ENCODE results near the gene NEK11. TPM values are rescaled to one million over a fixed set of nuclear protein-coding genes. Genes with fewer than 3 reads are reported as not detected.

NEK11 gene
- polyA plus RNA-seq, 3 donors: 0.31 to 0.56 (median 0.43) TPM

DNA sequence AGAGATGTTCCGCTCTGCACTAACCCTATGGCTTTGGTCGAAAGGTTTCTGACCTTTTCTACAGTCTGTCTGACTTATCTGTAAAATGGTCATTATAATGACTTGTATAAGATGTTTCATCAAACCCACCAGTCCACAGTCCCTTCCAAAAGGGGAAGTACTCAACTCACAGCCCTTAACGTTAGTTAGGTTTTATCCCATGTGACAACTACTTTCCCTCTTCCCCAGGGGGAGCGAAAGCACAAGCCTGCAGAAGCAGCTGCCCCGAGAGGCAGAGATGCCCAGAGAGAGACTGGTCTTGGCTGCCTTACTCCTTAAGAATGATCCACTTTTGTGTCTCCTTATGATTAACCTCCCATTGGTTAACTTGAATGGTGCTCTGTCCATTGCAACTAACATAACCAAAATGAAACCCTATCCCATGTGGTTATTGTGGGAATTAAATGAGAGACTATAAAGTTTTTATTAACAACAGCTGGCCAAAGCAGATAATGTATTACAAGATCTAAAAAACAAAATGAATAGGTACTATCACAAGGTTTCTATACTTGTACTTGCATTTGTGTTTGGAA lies 6.5 kb upstream of the NEK11 start:
- no peaks in the 10 kb centered on the region for H3K9me3 Mint-ChIP-seq
- TF ChIP-seq, protein P1, sequence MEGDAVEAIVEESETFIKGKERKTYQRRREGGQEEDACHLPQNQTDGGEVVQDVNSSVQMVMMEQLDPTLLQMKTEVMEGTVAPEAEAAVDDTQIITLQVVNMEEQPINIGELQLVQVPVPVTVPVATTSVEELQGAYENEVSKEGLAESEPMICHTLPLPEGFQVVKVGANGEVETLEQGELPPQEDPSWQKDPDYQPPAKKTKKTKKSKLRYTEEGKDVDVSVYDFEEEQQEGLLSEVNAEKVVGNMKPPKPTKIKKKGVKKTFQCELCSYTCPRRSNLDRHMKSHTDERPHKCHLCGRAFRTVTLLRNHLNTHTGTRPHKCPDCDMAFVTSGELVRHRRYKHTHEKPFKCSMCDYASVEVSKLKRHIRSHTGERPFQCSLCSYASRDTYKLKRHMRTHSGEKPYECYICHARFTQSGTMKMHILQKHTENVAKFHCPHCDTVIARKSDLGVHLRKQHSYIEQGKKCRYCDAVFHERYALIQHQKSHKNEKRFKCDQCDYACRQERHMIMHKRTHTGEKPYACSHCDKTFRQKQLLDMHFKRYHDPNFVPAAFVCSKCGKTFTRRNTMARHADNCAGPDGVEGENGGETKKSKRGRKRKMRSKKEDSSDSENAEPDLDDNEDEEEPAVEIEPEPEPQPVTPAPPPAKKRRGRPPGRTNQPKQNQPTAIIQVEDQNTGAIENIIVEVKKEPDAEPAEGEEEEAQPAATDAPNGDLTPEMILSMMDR (IDR thresholded peaks at IDR 0.05): no peak
- DNase-seq: peak; percentile 45 to 57 (median 54)
- no peaks in the 10 kb centered on the region for H3K27me3 Mint-ChIP-seq (ENCODE audit: low read depth in 3 of 3)
- peak overlapping the region in 4 of 7 donors; percentile 18 to 63 (median 62) for H3K27ac Mint-ChIP-seq
- intact Hi-C loops (cut with micrococcal nuclease): no loop called here
- Histone ChIP-seq H2AFZ (ENCODE audit: insufficient read depth, low read depth, low read length, poor library complexity, severe bottlenecking) (no peak overlapping the region), H3K4me2 (replicated peaks; ENCODE audit: extremely low read depth, low read length, poor library complexity, severe bottlenecking) (peak overlapping the region; percentile 54), H3K9ac (ENCODE audit: insufficient read depth, low read length, poor library complexity, severe bottlenecking) (no peak overlapping the region), H3K4me1 (ENCODE audit: control insufficient read depth in 1 of 2, insufficient read depth in 2 of 2, low read length in 2 of 2) (peaks cover 9 to 31% of the 10 kb centered on the region in 2 donors), H3K9me3 (replicated peaks in 1 of 2; ENCODE audit: control insufficient read depth in 1 of 2, insufficient read depth in 1 of 2, low read length in 2 of 2) (no peaks in the 10 kb centered on the region), H3K36me3 (replicated peaks in 1 of 2; ENCODE audit: control insufficient read depth in 1 of 2, insufficient read depth in 2 of 2, low read length in 2 of 2) (peaks cover 43 to 65% of the 10 kb centered on the region in 2 donors), H3K27ac (ENCODE audit: low read depth in 1 of 2, low read length in 2 of 2) (peak overlapping the region in 1 of 2 donors; percentile 20), H4K20me1 (ENCODE audit: insufficient read depth, low read length) (no peaks in the 10 kb centered on the region), H3K4me3 (replicated peaks in 1 of 3; ENCODE audit: low read depth in 2 of 3, low read length in 3 of 3) (peak overlapping the region in 1 of 3 experiments; percentile 46), H3K27me3 (ENCODE audit: control insufficient read depth in 2 of 2, insufficient read depth in 2 of 2, low read length in 2 of 2) (no peaks in the 10 kb centered on the region), H3K79me2 (ENCODE audit: insufficient read depth, low read length) (peaks cover 17% of the 10 kb centered on the region)
- peaks cover 37% of the 10 kb centered on the region for H3K4me1 Mint-ChIP-seq
- no CpG with 5 or more reads among the region's 5 CpGs for WGBS (ENCODE audit: insufficient coverage)
- peak overlapping the region; percentile 31 to 77 for H3K4me3 Mint-ChIP-seq
- H3K36me3 Mint-ChIP-seq: peaks cover 43 to 44% of the 10 kb centered on the region in 2 donors

DNA sequence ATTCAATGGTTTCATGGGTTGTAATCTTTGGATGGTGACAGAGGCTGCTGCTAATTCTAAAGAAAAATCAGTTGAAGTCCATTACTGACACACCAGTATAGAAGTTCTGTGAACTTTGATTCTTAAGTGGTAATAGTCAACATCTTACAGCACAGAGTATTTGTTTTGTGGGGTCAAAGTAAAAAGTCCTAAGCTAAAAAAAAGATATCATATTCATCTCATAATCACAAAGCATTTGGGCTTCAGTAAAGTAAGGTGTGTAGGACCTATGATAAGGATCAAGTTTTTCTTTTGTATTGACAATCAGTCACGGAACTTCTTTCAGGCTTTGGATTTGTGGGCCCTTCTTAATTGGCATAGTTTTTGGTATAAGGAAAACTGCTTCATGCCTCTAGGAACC lies 1.1 kb upstream of the NEK11 start:
- Histone ChIP-seq H3K4me3 (replicated peaks in 1 of 3; ENCODE audit: low read depth in 2 of 3, low read length in 3 of 3) (peak overlapping the region in 1 of 3 experiments; percentile 87), H4K20me1 (ENCODE audit: insufficient read depth, low read length) (no peaks in the 10 kb centered on the region), H2AFZ (ENCODE audit: insufficient read depth, low read depth, low read length, poor library complexity, severe bottlenecking) (peak overlapping the region; percentile 97), H3K79me2 (ENCODE audit: insufficient read depth, low read length) (peaks cover 21% of the 10 kb centered on the region), H3K4me2 (replicated peaks; ENCODE audit: extremely low read depth, low read length, poor library complexity, severe bottlenecking) (peak overlapping the region; percentile 80), H3K9me3 (replicated peaks in 1 of 2; ENCODE audit: control insufficient read depth in 1 of 2, insufficient read depth in 1 of 2, low read length in 2 of 2) (no peaks in the 10 kb centered on the region), H3K27me3 (ENCODE audit: control insufficient read depth in 2 of 2, insufficient read depth in 2 of 2, low read length in 2 of 2) (no peaks in the 10 kb centered on the region), H3K9ac (ENCODE audit: insufficient read depth, low read length, poor library complexity, severe bottlenecking) (no peak overlapping the region), H3K36me3 (replicated peaks in 1 of 2; ENCODE audit: control insufficient read depth in 1 of 2, insufficient read depth in 2 of 2, low read length in 2 of 2) (peaks cover 5 to 22% of the 10 kb centered on the region in 2 donors), H3K4me1 (ENCODE audit: control insufficient read depth in 1 of 2, insufficient read depth in 2 of 2, low read length in 2 of 2) (peaks cover 14 to 34% of the 10 kb centered on the region in 2 donors), H3K27ac (ENCODE audit: low read depth in 1 of 2, low read length in 2 of 2) (peak overlapping the region in 1 of 2 donors; percentile 95)
- Mint-ChIP-seq H3K27ac (peak overlapping the region in 6 of 7 donors; percentile 92 to 98 (median 96)), H3K4me3 (peak overlapping the region; percentile 88 to 95), H3K36me3 (peaks cover 16 to 19% of the 10 kb centered on the region in 2 donors), H3K4me1 (peaks cover 45% of the 10 kb centered on the region), H3K27me3 (ENCODE audit: low read depth in 3 of 3) (no peaks in the 10 kb centered on the region), H3K9me3 (no peaks in the 10 kb centered on the region)
- no CpG with 5 or more reads among the region's 1 CpG for WGBS (ENCODE audit: insufficient coverage)
- TF ChIP-seq, protein P1 (IDR thresholded peaks at IDR 0.05): no peak
- intact Hi-C loops (cut with micrococcal nuclease): no loop called here
- no peak for DNase-seq
